ENCODE measurements around the gene ZNF320. TPM values are rescaled to one million over a fixed set of nuclear protein-coding genes. Genes with fewer than 3 reads are reported as not detected.

Gene ZNF320
- total RNA-seq, 1 experiment from 2014 or later, result 10.2 TPM

Other genes with a start within 250 kb of the ZNF320 start
- 16.6 TPM for gene ZNF611, start 162.6 kb downstream of the ZNF320 start, total RNA-seq (2021; ENCODE audit: unreplicated experiment)
- 13.6 TPM for gene ZNF600, start 110.8 kb downstream of the ZNF320 start, total RNA-seq (2021; ENCODE audit: unreplicated experiment)
- gene ZNF28, start 76.0 kb downstream of the ZNF320 start, total RNA-seq (2021; ENCODE audit: unreplicated experiment), result 26.7 TPM
- 27.5 TPM for gene ZNF468, start 40.0 kb downstream of the ZNF320 start, total RNA-seq (2021; ENCODE audit: unreplicated experiment)
- gene ZNF888, start 25.8 kb upstream of the ZNF320 start, total RNA-seq (2021; ENCODE audit: unreplicated experiment), result 7.4 TPM
- gene ZNF816, start 65.2 kb upstream of the ZNF320 start, total RNA-seq (2021; ENCODE audit: unreplicated experiment), result 7.1 TPM
- gene ERVV-1, start 116.3 kb upstream of the ZNF320 start, total RNA-seq (2021; ENCODE audit: unreplicated experiment), result not detected
- gene ERVV-2, start 147.1 kb upstream of the ZNF320 start, total RNA-seq (2021; ENCODE audit: unreplicated experiment), result 0.10 TPM
- gene ZNF160, start 205.8 kb upstream of the ZNF320 start, total RNA-seq (2021; ENCODE audit: unreplicated experiment), result 29.1 TPM
- not detected for gene ZNF415, start 235.3 kb upstream of the ZNF320 start, total RNA-seq (2021; ENCODE audit: unreplicated experiment)

Data from Panc1 (cell line).